SJCRH30 (cell line): ENCODE data around the gene ADAP1. TPM values are rescaled to one million over a fixed set of nuclear protein-coding genes. Genes with fewer than 3 reads are reported as not detected.

ENCODE experiments used
- DNase-seq, 2 experiments: peaks; one replicate each; pipeline ENCODE4 v3.0.0-alpha.2; 2015 to 2020
- H3K27ac ChIP-seq: fragments of 250-450 bp; sonication (Bioruptor Pico); 2 replicates; pipeline ENCODE4 v1.5.1; 2020; ENCODE audit warnings: mild to moderate bottlenecking, moderate library complexity
- H3K27me3 ChIP-seq: fragments of 250-450 bp; sonication (Bioruptor Pico); 2 replicates; pipeline ENCODE4 v1.5.1; 2020; ENCODE audit warnings: mild to moderate bottlenecking, moderate library complexity
- H3K36me3 ChIP-seq: fragments of 250-450 bp; sonication (Bioruptor Pico); 2 replicates; pipeline ENCODE4 v1.5.1; 2020; ENCODE audit warnings: mild to moderate bottlenecking, moderate library complexity
- H3K4me1 ChIP-seq: fragments of 250-450 bp; sonication (Bioruptor Pico); 2 replicates; pipeline ENCODE4 v1.5.1; 2020; ENCODE audit warnings: mild to moderate bottlenecking, moderate library complexity
- H3K4me3 ChIP-seq: fragments of 250-450 bp; sonication (Bioruptor Pico); 2 replicates; pipeline ENCODE4 v1.5.1; 2020; ENCODE audit warnings: mild to moderate bottlenecking, moderate library complexity
- H3K9me3 ChIP-seq: fragments of 250-450 bp; sonication (Bioruptor Pico); replicated peaks from 2 replicates; pipeline ENCODE4 v1.5.1; 2020; ENCODE audit warnings: mild to moderate bottlenecking, moderate library complexity
- total RNA-seq: library from RNA; depleted of rRNA; stranded (reverse); fragments of >200 nt; shearing (Covaris generic); gene quantifications from 2 replicates; pipeline ENCODE4 v1.2.3, GENCODE V29; 2014

ADAP1 gene
- total RNA-seq, 1 experiment from 2014 or later = 0.04 TPM

GRCh38 chr7:891805-892204 lies 62.7 kb downstream of the ADAP1 start:
- H3K4me1 ChIP-seq = no peaks in the 10 kb centered on the region
- no peak overlapping the region for H3K4me3 ChIP-seq
- H3K27ac ChIP-seq = no peak overlapping the region
- no peaks in the 10 kb centered on the region for H3K27me3 ChIP-seq
- no peaks in the 10 kb centered on the region; the same call in 1 of the 2 replicates for H3K36me3 ChIP-seq
- no peaks in the 10 kb centered on the region for H3K9me3 ChIP-seq
- DNase-seq = no peak

- Histone ChIP-seq H3K36me3 (no peaks in the 10 kb centered on the region; the same call in 1 of the 2 replicates), H3K9me3 (no peaks in the 10 kb centered on the region), H3K27ac (no peak overlapping the region)
These were observed 63.2 kb downstream of the ADAP1 start for GRCh38 chr7:891291-891690.

GRCh38 chr7:890868-891267 lies 63.6 kb downstream of the ADAP1 start:
- Histone ChIP-seq H3K27ac (no peak overlapping the region), H3K4me3 (no peak overlapping the region), H3K4me1 (no peaks in the 10 kb centered on the region), H3K9me3 (no peaks in the 10 kb centered on the region), H3K36me3 (no peaks in the 10 kb centered on the region; the same call in 1 of the 2 replicates), H3K27me3 (no peaks in the 10 kb centered on the region)
- DNase-seq = no peak

More at GRCh38 chr7:891291-891690, 63.2 kb downstream of the ADAP1 start:
- H3K4me1 ChIP-seq = no peaks in the 10 kb centered on the region
- no peak for DNase-seq
- no peaks in the 10 kb centered on the region for H3K27me3 ChIP-seq
- no peak overlapping the region for H3K4me3 ChIP-seq

- Histone ChIP-seq H3K36me3 (no peaks in the 10 kb centered on the region; the same call in 1 of the 2 replicates), H3K4me1 (no peaks in the 10 kb centered on the region), H3K27ac (no peak overlapping the region), H3K9me3 (no peaks in the 10 kb centered on the region), H3K4me3 (no peak overlapping the region), H3K27me3 (no peaks in the 10 kb centered on the region)
- no peak for DNase-seq
These were observed 65.1 kb downstream of the ADAP1 start for GRCh38 chr7:889391-889790.

GRCh38 chr7:889025-889390 lies 65.5 kb downstream of the ADAP1 start:
- Histone ChIP-seq H3K9me3 (no peaks in the 10 kb centered on the region), H3K27ac (no peak overlapping the region), H3K4me1 (no peaks in the 10 kb centered on the region), H3K27me3 (no peaks in the 10 kb centered on the region), H3K36me3 (no peaks in the 10 kb centered on the region; the same call in 1 of the 2 replicates), H3K4me3 (no peak overlapping the region)
- no peak for DNase-seq

GRCh38 chr7:888081-889024 lies 66.1 kb downstream of the ADAP1 start:
- no peak overlapping the region for H3K4me3 ChIP-seq
- H3K36me3 ChIP-seq = no peaks in the 10 kb centered on the region; the same call in 1 of the 2 replicates
- H3K27me3 ChIP-seq = no peaks in the 10 kb centered on the region
- H3K27ac ChIP-seq = no peak overlapping the region
- no peaks in the 10 kb centered on the region for H3K4me1 ChIP-seq
- DNase-seq = no peak
- H3K9me3 ChIP-seq = no peaks in the 10 kb centered on the region

GRCh38 chr7:887488-887820 lies 67.0 kb downstream of the ADAP1 start:
- DNase-seq = no peak
- no peak overlapping the region for H3K4me3 ChIP-seq
- H3K36me3 ChIP-seq = no peaks in the 10 kb centered on the region; the same call in 1 of the 2 replicates
- H3K27me3 ChIP-seq = no peaks in the 10 kb centered on the region
- H3K9me3 ChIP-seq = no peaks in the 10 kb centered on the region
- no peak overlapping the region for H3K27ac ChIP-seq
- no peaks in the 10 kb centered on the region for H3K4me1 ChIP-seq

GRCh38 chr7:886626-887487 lies 67.6 kb downstream of the ADAP1 start:
- H3K36me3 ChIP-seq = no peaks in the 10 kb centered on the region; the same call in 1 of the 2 replicates
- no peak overlapping the region for H3K27ac ChIP-seq
- DNase-seq = no peak
- no peaks in the 10 kb centered on the region for H3K4me1 ChIP-seq
- no peaks in the 10 kb centered on the region for H3K9me3 ChIP-seq
- H3K27me3 ChIP-seq = no peaks in the 10 kb centered on the region
- no peak overlapping the region for H3K4me3 ChIP-seq

GRCh38 chr7:885893-886625 lies 68.4 kb downstream of the ADAP1 start:
- H3K9me3 ChIP-seq = no peaks in the 10 kb centered on the region
- H3K27ac ChIP-seq = no peak overlapping the region
- H3K36me3 ChIP-seq = no peaks in the 10 kb centered on the region; the same call in 1 of the 2 replicates
- H3K4me1 ChIP-seq = no peaks in the 10 kb centered on the region
- no peaks in the 10 kb centered on the region for H3K27me3 ChIP-seq
- H3K4me3 ChIP-seq = no peak overlapping the region
- DNase-seq = no peak

- Histone ChIP-seq H3K4me1 (no peaks in the 10 kb centered on the region), H3K4me3 (no peak overlapping the region), H3K27ac (no peak overlapping the region), H3K36me3 (no peaks in the 10 kb centered on the region; the same call in 1 of the 2 replicates), H3K27me3 (no peaks in the 10 kb centered on the region), H3K9me3 (no peaks in the 10 kb centered on the region)
- no peak for DNase-seq
These were observed 69.1 kb downstream of the ADAP1 start for GRCh38 chr7:885261-885892.

- no peaks in the 10 kb centered on the region; the same call in 1 of the 2 replicates for H3K36me3 ChIP-seq
- no peaks in the 10 kb centered on the region for H3K9me3 ChIP-seq
- no peaks in the 10 kb centered on the region for H3K27me3 ChIP-seq
- H3K4me1 ChIP-seq = no peaks in the 10 kb centered on the region
- no peak for DNase-seq
- H3K27ac ChIP-seq = no peak overlapping the region
- H3K4me3 ChIP-seq = no peak overlapping the region
These were observed 70.1 kb downstream of the ADAP1 start for GRCh38 chr7:884191-885003.

- Histone ChIP-seq H3K4me1 (no peaks in the 10 kb centered on the region), H3K4me3 (no peak overlapping the region), H3K36me3 (no peaks in the 10 kb centered on the region; the same call in 1 of the 2 replicates), H3K9me3 (no peaks in the 10 kb centered on the region), H3K27ac (no peak overlapping the region), H3K27me3 (no peaks in the 10 kb centered on the region)
- no peak for DNase-seq
These were observed 71.1 kb downstream of the ADAP1 start for GRCh38 chr7:883055-884021.
